Measurements from ENCODE around the gene CUL4A.

GRCh38 chr13:113238536-113238935 lies 29.1 kb downstream of the CUL4A start:
- TF ChIP-seq CTCF (IDR thresholded peaks at IDR 0.05) (peak in 1 of 6 experiments; percentile 12), POLR2A (IDR thresholded peaks at IDR 0.05) (no peak)

Data from Peyer's patch (tissue), 4 donors.